T1000 (cell line): ENCODE measurements around the gene GCC1.

Source experiments
- DNase-seq: peaks from one replicate; lab custom pipeline; 2025; ENCODE audit warnings: mixed read lengths; lab: John Stamatoyannopoulos, UW

Gene GCC1

DNA sequence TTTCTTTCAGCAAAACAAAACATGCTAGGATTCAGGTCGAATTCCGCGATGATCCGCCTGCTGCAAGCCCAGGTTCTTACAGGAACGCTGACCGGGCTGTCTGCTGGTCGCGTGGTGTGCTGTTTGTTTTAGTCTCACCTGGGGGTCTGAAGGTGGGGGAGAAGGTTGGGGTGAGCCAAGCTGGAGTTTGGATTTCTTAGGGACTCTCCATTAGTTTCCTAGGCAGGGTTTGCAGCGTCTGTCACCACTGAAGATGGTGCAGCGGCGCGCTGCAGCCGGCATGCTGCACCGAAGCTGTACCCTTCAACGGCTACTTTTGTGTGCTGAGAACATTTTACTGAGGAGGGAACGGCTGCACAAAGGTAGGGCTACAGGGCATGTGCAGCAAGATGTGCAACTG, 48.7 kb downstream of the GCC1 start:
- DNase-seq: no peak

DNA sequence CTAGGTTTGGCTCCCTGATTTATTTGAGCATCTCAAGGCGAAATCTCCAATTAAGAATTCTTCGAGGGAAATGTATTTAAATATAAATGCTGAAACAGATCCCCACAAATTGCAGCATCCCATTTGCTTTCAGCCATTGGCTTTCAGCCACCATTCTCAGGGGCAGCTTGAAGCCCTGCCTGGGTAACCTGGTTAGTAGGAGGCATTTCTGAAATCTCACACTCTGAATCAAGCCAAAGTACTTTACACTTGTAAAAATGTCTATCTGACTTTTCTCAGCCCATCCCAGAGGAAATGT, 49.1 kb downstream of the GCC1 start:
- DNase-seq: no peak

DNA sequence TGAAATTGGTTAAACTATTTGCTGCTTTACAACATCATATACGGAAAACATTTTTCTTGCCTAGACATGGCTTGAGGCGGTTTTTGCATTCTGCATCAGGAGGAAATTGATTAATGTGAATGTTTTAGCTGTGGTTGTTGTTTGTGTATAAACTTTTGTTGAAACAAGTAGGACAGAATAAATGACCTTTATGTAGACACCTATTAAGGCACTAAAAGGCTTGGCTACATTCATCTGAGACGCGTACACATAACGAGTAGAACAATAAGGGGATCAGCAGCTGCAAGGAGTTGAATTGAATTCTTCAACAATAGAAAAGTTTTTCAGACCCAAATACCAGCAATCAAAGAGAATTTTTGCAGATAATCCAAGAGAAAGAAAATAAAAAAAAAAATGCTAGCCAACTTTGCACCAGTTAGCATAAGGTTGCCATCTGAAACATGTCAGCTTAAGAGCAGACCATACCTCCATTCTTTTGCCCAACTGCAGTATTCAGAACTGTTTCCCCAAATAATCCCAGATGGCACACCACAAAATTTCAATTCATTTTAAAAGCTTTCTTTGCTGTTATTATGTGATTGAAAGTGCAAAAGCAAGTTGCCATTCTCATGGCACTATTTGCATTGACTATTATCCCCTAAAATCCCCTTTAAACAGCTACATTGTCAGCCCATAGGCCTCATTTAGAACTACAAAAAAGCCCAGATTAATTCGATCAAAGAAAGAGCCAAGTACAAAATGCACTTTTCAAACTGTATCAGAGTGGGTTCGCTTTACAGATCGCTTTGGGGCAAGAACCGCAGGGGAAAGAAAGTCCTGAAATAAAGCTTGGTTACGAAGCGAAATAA, 49.6 kb downstream of the GCC1 start:
- DNase-seq: no peak

DNA sequence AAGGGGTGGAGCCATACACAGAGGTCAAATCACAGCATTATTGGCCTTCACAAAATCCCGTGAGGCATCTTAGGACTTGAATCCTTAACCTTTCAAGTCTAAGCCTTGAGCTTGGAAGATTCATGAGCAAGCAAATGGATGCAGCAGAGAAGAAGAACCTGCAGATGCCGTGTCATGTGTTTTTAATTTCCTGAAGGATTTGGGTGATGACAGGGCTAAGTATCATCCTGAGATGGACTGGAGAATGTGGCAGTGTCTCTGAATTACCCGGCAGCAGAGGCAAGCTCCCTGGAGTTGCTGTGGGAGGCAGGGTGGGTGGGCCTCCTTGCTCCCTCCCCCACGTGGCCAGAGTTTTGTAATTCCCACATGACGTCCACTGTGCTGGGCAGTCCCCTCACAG, 50.8 kb downstream of the GCC1 start:
- DNase-seq: no peak

DNA sequence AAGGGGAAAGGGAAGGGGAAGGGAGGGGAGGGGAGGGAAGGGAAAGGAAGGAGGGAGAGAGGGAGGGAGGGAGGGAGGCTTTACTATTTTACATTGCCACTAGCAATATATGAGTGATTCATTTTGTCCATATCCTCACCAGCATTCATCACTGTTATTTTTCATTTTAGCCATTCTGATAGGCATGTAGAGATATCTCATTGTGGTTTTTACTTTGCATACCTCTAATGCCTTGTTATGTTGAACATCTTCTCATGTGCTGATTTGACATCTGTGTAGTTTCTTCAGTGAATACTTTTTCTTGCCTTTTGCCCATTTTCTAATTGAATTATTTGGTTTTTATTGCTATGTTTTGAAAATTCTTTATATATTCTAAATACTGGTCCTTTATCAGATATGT, 52.7 kb downstream of the GCC1 start:
- DNase-seq: no peak

DNA sequence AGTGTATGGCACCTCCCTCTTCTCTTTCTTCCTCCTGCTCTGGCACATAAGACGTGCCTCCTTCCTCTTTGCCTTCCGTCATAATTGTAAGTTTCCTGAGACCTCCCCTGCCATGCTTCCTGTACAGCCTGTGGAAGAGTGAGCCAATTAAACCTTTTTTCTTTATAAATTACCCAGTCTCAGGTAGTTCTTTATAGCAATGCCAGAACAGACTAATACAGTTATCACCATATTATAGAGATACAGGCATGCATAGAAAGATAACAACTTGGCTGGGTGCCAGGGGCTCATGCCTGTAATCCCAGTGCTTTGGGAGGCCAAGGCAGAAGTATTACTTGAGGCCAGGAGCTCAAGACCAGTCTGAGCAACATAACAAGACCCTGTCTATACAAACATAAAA, 53.2 kb downstream of the GCC1 start:
- no peak for DNase-seq
